HG03025 (cell line): ENCODE measurements around the gene ATP7A.
"Not testable (repeated sequence)": the region's sequence is repeated elsewhere in the genome, so short reads cannot be mapped to it uniquely, and the experiment has no call there.

Source experiments
- ATAC-seq: cut with Tn5 transposase; IDR thresholded peaks from one replicate; pipeline ENCODE4 v1.9.1; 2021; ENCODE audit warnings: mild to moderate bottlenecking, moderate library complexity; ENCODE audit not compliant: unreplicated experiment, low FRiP score

ATP7A gene

GRCh38 chrX:77910108-77910840 is at the start of gene ATP7A:
Gene ATP7A (plus strand): TSS chrX:77910693. CDS start chrX:77971642, 60,949 bp downstream.
- peak; percentile 84 for ATAC-seq

- ATAC-seq: no peak
Observed at GRCh38 chrX:77875372-77875771, 35.1 kb upstream of the ATP7A start.

GRCh38 chrX:77881418-77881817 is 29.1 kb upstream of the ATP7A start:
- ATAC-seq: not testable (repeated sequence)

DNA sequence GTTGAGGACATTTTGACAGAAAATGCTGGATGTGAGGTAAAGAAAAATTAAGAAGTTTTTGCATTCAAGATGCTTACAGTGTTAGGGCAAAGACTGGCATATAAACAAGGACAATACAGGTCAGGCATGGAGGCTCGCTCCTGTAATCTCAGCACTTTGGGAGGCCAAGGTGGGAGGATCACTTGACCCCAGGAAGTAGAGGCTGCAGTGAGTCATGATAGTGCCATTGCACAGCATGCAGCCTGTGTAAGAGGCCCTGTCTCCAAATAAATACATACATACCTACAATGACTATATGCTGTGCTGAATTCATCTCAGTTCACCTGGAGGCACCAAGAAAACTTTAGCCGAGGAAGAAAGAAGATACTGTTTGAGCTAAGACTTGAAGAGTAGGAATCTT is 17.6 kb upstream of the ATP7A start:
- ATAC-seq: no peak

GRCh38 chrX:77893713-77894112 is 16.8 kb upstream of the ATP7A start:
- ATAC-seq: no peak

DNA sequence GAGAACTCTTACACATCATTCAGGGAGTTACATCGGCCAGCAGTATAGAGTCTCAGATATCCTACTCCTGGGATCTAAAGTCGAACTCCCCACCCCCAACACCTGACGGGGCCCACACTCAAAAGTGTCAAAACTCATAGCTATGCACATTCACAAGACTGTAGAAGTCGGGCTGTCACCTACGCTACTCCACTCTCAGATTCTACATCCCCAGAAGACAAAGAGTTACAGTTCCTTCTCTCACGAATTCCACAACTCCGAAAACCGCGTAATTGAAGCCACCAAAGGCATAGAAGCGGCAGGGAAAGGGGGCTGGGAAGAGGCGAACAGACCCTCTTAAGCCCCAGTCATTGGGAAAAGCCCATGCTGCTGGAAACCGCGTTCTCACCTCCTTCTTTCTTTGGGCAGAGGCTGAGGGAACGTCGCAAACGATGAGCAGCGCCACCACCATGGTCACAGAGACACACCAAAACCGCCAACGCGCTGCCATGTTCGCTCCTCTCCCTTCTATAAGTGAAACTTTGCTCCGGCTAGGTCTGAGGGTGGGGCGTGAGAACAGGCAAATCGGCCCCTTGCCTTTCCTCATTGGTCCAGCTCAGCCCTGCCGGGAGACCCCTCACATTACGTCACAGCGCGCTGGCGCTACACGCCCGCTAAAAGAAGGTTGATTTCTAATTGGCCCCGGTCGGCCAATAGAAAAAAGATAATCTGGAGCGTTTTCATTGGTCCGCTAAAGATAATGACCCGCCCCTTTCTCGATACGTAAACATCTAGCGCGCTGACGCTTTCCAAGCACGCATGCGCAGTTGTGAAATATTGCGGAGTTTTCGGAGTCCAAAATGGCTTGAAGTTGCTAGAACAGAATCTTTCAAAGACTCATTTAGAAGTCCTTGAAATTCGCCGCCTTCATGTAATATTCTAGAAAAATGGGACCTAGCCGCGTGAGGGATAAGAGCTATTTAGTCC is 15.3 kb upstream of the ATP7A start, which contains the start of gene MAGT1:
Gene MAGT1 (minus strand): TSS at position 515 of the 966 bp plus-strand sequence. CDS start 25 bp downstream, at position 490.
- ATAC-seq: peak; percentile 91

GRCh38 chrX:77899081-77899828 is 11.2 kb upstream of the ATP7A start, which contains the start of gene COX7B:
Gene COX7B (plus strand): TSS chrX:77899468. CDS start chrX:77899554, 86 bp downstream.
- peak; percentile 45 for ATAC-seq

GRCh38 chrX:77900688-77901087 is 9.8 kb upstream of the ATP7A start:
- no peak for ATAC-seq

DNA sequence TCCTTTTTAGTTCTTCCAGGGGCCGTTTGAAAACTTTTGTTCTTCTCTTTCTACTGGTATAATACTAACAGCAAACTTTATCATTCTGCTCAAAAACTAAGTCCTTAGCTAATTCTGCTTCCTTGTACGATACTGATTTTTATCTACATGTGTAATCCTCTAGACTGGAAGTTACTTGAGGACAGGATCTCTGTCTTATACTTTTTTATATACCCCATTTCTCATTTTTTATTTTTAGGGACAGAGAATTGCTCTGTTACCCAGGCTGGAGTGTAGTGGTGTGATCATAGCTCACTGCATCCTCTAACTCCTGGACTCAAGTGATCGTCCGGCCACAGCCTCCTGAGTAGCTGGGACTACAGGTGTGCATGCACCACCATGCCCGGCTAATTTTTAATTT is 9.0 kb upstream of the ATP7A start:
- no peak for ATAC-seq

GRCh38 chrX:77917294-77917933 is 6.9 kb downstream of the ATP7A start:
- ATAC-seq: no peak

DNA sequence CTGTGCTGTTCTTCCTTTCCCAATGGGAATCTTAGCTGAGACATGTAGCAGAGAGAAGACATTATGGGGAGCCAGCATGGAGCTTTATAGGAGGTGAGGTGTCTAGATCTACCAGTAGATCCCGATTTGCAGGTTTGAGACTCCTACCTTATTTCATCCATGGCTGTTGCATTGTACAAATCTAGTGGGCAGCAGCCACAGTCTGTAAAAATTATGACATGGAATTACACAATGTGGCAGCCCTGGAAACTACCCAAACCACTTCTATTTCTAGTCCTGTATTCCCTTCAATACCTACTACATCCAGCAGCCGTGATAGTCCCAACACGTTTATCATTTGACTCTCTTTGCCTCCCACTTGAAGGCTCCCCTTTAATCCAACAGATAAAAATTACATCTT is 8.1 kb downstream of the ATP7A start:
- ATAC-seq: no peak

DNA sequence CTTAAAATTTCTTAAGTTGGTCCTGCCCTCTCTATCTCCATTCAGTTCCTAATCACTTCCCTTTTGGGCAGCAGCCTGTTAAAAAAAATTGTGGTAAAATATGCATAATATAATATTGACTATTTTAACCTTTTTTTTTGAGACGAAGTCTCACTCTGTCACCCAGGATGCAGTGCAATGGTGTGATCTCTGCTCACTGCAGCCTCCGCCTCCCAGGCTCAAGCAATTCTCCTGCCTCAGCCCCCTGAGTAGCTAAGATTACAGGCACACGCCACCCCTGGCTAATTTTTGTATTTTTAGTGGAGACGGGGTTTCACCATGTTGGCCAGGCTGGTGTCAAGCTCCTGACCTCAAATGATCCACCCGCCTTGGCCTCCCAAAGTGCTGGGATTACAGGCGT is 8.9 kb downstream of the ATP7A start:
- ATAC-seq: not testable (repeated sequence)

DNA sequence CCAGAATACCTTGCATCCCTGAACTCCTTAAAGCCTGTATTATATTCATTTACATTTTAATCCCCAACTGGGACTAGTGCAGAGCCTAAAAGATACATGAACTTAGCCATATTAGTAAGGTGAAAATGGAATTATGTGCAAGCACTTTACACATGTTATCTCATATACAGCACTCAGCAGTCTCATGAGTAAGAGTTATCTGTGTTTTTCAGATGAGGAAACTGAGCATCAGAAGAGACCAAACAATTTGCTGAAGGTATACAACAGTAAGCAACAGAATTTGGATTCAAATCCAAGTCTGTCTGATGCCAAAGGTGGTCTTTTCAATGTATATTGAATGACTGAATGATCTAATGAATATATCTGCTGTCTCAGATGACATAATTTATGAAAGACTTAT is 12.3 kb downstream of the ATP7A start:
- ATAC-seq: no peak

DNA sequence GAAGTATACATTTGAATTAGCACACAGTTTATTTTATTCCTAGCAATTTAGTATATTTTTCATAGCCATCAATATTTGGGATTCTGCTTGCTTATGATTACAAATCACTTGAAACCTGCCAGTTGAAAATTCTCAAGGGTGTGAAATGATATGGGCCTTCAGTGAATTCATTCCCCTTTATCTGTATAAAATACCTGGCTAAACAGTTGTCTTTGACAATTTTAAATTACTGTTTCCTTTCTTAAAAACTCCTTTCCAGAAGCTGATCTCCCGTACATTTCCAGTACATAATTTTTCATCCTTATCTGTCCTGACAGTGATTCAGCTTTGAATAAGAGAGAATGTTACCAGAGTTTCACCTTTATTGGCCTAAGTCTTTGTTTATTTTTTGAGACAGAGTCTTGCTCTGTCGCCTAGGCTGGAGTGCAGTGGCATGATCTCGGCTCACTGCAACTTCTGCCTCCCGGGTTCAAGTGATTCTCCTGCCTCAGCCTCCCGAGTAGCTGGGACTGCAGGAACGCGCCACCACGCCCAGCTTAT is 13.9 kb downstream of the ATP7A start:
- no peak for ATAC-seq

DNA sequence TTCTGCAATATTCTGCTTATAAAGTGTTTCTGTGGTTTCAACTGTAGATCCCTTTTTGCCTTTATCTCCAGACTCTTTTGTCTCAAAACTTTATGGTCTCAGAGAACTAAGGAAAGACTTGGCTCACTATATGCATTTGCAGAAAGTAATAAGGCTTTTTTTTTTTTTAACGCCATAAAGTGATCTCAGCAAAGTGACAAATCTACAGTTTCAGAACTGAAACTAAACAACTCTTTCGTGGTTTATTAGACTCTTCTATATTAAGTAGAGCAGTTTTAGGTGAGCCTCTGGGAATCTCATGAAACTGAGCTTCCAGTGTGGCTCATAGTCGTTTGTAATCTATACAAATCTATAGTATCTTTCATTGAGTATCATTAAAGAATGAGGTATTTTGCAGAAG is 15.3 kb downstream of the ATP7A start:
- no peak for ATAC-seq

DNA sequence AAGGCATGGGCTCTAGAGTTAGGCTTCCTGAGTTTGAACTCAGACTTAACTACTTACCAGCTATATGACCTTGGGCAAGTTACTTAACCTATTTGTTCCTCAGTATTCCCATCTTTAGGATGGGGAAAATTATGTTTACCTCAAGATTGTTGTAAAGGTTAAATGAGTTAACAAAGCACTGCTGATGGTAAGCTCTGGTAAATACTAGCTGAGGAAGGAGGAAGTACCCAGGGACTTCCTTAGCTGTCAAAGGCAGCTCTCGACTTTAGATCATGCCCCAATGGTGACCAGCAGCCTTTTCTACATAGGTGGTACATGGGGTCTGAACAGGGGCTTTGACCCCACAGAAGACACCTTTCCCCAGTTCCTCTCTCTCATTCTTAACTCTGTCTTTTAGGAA is 20.1 kb downstream of the ATP7A start:
- no peak for ATAC-seq

GRCh38 chrX:77935886-77936285 is 25.4 kb downstream of the ATP7A start:
- ATAC-seq: no peak

DNA sequence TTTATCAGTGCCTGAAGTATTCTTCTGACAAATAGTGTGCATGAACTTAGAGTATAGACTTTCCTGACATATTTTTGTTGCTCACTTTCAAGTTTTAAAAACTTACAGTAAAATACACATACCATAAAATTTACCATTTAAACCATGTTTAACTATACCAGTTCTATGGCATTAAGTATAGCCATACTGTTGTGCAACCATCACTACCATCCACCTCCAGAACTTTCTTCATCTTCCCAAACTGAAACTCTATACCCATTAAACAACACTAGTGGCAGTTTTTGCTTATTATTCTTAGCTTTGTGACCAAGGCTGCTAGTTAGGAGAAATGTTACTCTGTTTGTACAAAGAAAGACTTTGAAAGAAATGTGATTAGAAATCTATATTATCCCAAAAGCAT is 25.8 kb downstream of the ATP7A start:
- no peak for ATAC-seq

- ATAC-seq: no peak
Observed at GRCh38 chrX:77937291-77937690, 26.8 kb downstream of the ATP7A start.
